Mononuclear cell (primary cell): ENCODE results near the gene CCNK. TPM values are rescaled to one million over a fixed set of nuclear protein-coding genes. Genes with fewer than 3 reads are reported as not detected.

Source experiments
- H3K27me3 ChIP-seq: 2 replicates; pipeline ENCODE4 v1.6.0; 2011; ENCODE audit warnings: low read length, control low read depth; ENCODE audit not compliant: insufficient read depth
- H3K4me1 ChIP-seq: 2 replicates; pipeline ENCODE4 v1.5.1; 2011; ENCODE audit warnings: mild to moderate bottlenecking, low read length, control low read depth; ENCODE audit not compliant: insufficient read depth
- H3K4me3 ChIP-seq: 2 replicates; pipeline ENCODE4 v1.5.1; 2011; ENCODE audit warnings: mild to moderate bottlenecking, low read length, moderate library complexity
- H3K9me3 ChIP-seq: 2 replicates; pipeline ENCODE4 v1.5.1; 2011; ENCODE audit warnings: low read depth, mild to moderate bottlenecking, control low read depth, low read length
- total RNA-seq: library from RNA; depleted of rRNA; stranded (reverse); fragments of >200 nt; gene quantifications from one replicate; pipeline ENCODE4 v1.2.3, GENCODE V29; 2012

The CCNK gene
- total RNA-seq, 1 donor = 131 TPM

DNA sequence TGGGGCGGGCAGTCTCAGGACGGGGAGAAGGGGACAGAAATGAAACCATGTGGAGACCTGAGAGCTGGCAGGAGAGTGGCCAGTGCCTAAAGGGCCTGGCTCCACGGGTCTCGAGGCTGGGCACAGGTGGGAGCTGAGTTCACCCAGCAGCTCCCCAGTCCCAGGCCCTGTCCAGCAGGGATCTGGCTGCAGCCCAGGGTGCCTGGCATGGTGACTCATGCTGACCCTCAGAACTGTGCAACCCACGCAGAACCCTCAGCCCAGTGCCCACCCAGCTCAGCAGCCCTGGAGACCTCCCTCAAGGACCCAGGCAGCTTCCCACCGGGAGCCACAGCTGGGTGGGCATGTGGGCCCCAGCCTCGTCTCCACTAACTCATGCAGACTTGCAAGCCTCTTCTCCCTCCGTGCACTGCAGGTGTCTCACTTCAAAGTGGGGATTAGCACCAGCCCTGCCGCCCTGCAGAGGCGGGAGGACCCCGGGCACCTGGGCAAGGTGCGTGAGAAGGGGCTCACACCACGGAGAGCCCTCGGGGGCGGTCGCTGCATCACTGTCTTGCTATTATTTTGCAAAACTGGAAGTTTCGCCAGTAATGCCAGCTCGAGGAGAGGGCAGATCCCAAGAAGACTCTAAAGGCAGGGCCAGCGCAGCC, 46.3 kb downstream of the CCNK start:
- peaks cover 12% of the 10 kb centered on the region for H3K4me1 ChIP-seq
- no peaks in the 10 kb centered on the region for H3K27me3 ChIP-seq
- H3K4me3 ChIP-seq = no peak overlapping the region
- H3K9me3 ChIP-seq = no peaks in the 10 kb centered on the region

DNA sequence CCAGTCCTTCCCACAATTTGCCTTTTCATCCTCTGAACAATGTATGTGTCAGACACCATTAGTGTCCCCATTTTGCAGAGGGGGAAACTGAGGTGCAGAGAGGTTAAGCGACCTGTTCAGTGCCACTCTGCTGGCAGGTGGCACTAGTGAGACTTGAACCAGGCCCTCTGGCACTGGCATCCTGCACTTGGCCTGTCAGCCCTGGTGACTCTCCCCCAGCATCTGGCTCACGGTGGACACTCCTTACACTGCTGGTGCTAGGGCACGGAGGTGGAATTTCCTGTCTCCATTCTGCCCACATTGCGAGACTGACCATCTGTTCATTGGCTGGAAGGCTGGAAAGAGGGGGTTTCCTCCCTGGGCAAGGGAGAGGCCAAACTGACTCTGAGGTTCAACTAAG, 48.7 kb downstream of the CCNK start:
- H3K4me1 ChIP-seq = peaks cover 8% of the 10 kb centered on the region
- no peak overlapping the region for H3K4me3 ChIP-seq
- no peaks in the 10 kb centered on the region for H3K27me3 ChIP-seq
- no peaks in the 10 kb centered on the region for H3K9me3 ChIP-seq

DNA sequence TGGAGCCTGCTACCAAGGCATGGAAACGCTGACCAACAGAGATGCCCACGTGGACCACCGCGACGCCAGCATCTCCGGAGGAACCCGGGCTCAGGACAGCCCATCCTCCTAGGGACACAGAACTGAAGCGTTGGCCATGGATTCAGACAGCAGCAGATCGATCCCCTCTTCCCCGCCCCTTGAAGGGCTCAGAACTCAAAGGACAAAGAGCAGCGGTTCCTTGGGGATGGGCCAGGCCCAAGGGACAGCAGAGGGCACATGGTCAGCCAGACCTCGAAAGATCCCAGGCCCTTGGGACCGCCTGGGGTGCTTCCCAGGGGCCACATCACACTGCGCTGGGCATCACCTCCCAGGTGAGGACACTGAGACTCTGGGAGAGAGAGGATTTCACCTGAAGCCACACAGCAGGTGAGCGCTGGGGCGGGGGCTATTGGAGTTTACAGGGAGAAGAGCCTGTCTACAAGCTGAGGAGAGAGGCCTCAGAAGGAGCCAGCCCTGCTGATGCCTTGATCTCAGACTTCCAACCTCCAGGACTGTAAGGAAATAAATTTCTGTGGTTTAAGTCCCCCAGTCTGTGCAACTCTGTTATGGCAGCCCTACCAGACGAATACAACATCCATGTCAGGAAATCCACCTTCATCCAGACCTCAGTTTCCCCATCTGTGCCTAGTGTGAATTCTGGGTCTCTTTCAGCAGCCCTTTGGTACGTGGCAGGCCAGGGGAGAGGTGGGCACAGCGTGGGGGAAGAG, 49.4 kb downstream of the CCNK start:
- Histone ChIP-seq H3K27me3 (no peaks in the 10 kb centered on the region), H3K4me3 (no peak overlapping the region), H3K4me1 (peaks cover 4% of the 10 kb centered on the region), H3K9me3 (no peaks in the 10 kb centered on the region)

DNA sequence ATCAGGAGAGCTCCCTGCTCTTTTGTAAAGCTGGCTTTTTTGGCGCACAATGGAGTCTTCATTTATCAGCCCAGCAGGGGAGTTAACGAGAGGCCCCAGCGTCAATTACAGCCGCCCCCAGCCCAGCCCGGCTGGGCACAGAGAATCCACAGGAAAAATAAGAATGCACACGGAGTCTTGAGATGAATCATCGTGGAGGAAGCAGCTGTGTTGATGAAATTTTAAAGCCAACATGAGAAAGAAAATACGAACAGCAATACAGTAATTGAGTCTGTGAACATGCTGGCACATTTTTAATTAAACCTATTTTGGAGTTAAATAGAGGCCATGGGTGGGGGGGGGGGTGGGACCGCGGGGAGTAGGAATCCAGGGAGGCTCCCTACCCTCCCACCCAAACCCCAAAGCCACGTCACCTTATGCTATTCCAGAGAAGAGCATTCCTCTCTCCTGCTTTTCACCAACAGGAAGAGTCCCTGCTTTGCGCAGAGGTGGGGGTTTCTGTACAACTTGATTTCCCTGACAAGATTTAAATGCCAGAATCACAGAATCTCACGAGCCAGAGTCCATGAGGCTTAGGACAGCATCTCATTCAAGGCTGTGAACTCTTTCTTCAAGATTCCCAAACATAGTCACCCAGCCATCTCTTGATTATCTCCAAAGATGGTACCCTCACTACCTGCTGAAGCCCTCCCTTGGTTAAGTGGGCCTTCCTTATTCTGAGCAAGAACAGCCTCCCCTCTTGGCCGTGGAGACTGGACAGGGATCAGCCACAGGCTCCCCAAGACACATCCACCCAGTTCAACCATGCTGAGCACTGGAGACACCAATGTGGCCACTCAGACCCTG, 50.3 kb downstream of the CCNK start:
- H3K27me3 ChIP-seq = no peaks in the 10 kb centered on the region
- H3K4me3 ChIP-seq = no peak overlapping the region
- H3K4me1 ChIP-seq = no peaks in the 10 kb centered on the region
- no peaks in the 10 kb centered on the region for H3K9me3 ChIP-seq

DNA sequence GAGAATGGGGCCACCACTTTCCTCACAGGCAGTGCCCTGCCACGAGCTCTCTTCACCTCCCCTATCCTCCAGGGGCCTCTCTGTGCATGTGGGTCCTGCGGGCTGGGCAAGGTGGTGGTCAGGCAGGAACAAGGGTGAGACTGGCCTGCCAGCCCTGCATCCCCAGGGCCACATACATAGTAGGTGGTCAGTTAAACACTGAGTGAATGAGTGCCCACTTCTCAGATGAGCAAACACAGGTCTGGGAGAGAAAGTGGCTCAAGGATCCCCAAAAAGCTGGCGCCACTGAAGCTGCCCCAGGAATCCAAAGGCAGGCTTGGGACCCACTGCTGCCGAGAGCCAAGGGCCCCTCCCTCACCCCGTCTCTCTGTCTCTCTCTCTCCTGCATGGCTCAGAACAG, 51.1 kb downstream of the CCNK start:
- Histone ChIP-seq H3K9me3 (no peaks in the 10 kb centered on the region), H3K4me1 (no peaks in the 10 kb centered on the region), H3K4me3 (no peak overlapping the region), H3K27me3 (no peaks in the 10 kb centered on the region)

DNA sequence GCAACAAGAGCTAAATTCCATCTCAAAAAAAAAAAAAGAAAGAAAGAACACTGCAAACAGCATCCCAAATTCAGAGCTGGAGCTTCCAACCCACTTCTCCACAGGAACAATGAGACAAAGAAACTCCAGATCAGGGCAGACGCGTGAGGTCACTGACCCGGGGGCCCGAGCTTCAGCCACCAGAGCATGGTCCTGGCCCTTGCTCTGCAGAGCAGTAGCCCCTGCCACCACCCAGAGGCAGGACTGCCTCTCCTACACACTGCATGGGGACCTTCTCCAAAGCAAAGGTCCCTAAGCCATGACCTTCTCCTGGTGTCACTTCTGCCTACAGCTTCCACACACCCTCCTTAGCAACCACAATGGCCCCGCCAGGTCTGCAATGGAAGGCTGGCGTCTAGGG, 53.1 kb downstream of the CCNK start:
- Histone ChIP-seq H3K9me3 (no peaks in the 10 kb centered on the region), H3K27me3 (no peaks in the 10 kb centered on the region), H3K4me1 (no peaks in the 10 kb centered on the region), H3K4me3 (no peak overlapping the region)

DNA sequence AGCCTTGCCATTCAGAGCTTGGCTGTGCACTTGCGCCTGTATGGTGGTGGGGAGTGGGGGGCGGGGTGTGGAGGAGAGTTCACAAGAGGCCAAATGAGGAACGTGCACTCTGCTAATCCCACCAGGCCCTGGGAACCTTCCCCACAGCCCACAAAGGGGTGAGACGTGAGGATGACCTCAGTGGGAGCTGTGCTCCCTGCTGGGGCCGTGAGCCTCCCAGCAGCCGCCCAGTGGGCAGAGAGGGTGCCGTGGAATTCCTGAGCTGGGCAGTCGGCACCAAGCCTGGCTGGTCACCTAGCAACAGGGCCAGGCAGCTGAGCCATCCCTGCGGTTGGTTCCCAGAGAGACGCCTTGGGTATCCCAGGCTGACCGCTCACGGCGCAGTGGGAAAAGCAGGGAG, 53.7 kb downstream of the CCNK start:
- Histone ChIP-seq H3K4me3 (no peak overlapping the region), H3K27me3 (no peaks in the 10 kb centered on the region), H3K9me3 (no peaks in the 10 kb centered on the region), H3K4me1 (no peaks in the 10 kb centered on the region)

DNA sequence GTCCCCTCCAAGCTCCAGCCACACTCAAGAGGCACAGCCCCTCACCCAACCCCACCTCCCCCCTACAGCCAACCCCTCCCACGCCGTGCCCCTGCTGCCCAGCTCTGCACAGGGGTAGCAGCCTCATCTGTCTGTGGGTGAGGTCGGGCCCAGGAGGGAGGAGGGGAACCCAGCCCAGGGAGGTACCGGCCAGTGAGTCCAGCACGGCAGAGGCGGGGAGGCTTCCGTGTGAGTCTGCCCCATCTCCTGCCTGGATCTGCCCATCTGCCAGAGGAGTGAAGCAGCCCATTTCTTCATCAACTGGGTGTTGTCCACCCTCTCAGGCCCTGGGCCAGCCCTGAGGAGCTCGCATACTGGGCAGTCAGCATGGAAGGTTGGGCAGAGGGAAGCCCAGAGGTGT, 54.2 kb downstream of the CCNK start:
- Histone ChIP-seq H3K27me3 (no peaks in the 10 kb centered on the region), H3K4me3 (no peak overlapping the region), H3K9me3 (no peaks in the 10 kb centered on the region), H3K4me1 (no peaks in the 10 kb centered on the region)

DNA sequence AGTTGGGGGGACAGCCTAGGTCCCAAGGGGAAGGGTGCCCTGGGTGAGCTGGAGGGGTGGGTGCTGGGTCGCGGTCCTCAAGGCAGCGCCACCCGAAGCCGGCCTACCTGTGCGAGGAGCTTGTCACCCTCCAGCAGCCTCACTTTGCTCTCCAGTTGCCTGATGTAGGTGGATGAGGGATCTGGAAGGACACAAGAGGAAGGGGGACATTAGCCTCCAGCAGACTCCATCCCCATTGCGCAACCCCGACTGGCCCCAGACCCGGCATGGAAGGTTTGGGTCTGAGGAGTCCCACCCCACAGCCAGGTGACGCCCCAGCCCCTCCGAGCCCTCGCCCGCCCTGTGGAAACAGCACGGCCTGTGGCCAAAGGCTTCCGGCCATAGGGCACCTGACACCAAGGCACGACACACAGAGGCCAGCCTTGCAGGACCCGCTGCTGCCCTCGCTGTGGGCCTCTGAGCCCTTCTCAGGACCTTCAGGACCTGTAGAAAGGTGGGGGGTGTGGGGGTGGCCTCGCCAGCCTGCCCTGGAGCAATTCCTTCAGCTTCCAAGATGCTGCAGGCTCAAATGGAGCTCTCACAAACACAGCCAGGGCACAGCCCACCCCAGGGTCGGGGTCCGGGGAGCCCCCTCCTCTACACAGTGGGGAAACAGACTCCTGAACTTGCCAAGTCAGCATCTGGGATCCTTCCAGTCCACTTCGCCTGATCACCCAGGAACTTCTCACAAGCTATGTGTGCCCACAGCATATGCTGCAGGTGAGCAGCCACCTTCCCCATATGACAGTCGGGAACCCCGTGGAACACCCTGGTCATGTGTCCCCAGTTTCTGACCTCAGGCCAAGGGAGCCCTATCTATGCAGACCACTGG, 54.9 kb downstream of the CCNK start:
- Histone ChIP-seq H3K9me3 (no peaks in the 10 kb centered on the region), H3K27me3 (no peaks in the 10 kb centered on the region), H3K4me3 (no peak overlapping the region), H3K4me1 (no peaks in the 10 kb centered on the region)

DNA sequence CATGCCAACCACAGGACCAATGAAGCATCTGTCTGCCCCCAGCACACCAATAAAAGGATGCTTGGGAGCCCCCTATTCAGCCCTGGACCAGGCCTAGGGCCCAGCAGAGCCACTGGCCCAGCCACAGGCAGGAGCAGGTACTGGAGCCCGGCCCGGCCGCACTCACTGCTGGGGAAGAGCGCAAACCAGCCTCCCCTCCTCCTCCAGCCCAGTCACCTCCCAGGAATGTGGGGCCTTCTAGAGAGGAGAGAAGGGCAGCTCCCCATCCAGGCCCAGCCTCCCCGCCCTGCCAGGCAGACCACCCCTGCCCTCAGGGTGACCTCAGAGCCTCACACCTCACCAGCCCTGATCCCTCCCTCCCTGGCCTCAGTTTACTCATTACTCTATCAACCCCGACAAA, 56.2 kb downstream of the CCNK start:
- Histone ChIP-seq H3K27me3 (no peaks in the 10 kb centered on the region), H3K9me3 (no peaks in the 10 kb centered on the region), H3K4me1 (no peaks in the 10 kb centered on the region), H3K4me3 (no peak overlapping the region)

DNA sequence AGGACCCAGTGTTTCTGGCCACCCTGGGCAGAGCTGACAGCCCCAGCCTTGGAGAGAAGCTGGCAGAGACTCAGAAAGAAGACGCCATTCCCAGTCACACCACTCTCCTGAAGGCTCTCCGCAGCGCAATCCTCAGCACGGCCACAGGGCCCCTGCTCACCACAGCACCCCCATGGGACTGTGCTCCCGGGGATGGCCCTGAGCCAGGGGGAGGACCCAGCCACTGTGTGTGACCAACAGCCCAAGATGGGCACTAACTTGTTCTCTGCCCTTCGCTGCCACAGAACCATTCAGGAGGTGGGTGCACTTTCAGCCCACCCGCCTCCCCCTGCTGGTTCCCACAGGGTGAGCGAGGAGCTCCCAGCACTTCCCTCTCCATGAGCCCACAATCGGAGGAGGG, 57.1 kb downstream of the CCNK start:
- no peaks in the 10 kb centered on the region for H3K27me3 ChIP-seq
- H3K4me3 ChIP-seq = no peak overlapping the region
- no peaks in the 10 kb centered on the region for H3K4me1 ChIP-seq
- no peaks in the 10 kb centered on the region for H3K9me3 ChIP-seq

DNA sequence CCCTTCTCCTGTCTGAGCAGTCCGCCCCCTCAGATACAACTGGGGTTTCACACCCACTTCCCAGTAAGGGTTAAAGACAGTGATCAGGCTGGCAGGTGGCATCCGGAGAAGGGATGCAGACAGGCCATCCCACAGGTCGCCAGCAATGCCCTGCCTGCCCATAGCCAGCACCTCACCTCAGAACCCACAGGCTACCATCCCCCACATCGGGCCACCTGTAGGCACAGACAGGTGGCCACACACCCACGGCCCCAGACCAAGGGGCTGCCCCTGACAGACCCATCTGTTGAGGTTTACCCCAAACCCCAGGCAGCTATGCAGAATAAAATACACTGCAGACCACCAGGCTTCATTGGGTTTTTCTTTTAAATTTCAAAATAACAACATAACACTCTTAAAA, 57.5 kb downstream of the CCNK start:
- H3K27me3 ChIP-seq = no peaks in the 10 kb centered on the region
- no peaks in the 10 kb centered on the region for H3K9me3 ChIP-seq
- no peaks in the 10 kb centered on the region for H3K4me1 ChIP-seq
- no peak overlapping the region for H3K4me3 ChIP-seq

DNA sequence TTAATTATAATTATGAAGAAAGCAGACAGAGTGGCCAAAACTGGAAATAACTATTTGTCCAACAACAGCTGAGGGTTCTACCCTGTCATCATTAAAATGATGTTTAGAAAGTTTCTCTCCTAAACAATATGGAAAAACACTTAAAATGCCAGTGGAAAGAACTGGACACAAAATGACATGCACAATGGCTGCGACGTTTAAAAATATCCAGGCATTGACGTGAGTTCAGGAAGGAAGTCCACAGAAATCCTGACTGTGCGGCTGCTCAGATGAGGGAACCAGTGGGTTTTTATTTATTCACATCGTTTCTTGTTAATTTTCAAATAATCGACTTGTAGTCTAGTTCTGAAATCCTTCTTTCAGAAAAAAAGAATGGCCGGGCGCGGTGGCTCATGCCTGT, 58.3 kb downstream of the CCNK start:
- Histone ChIP-seq H3K9me3 (no peaks in the 10 kb centered on the region), H3K4me3 (no peak overlapping the region), H3K27me3 (no peaks in the 10 kb centered on the region), H3K4me1 (no peaks in the 10 kb centered on the region)

DNA sequence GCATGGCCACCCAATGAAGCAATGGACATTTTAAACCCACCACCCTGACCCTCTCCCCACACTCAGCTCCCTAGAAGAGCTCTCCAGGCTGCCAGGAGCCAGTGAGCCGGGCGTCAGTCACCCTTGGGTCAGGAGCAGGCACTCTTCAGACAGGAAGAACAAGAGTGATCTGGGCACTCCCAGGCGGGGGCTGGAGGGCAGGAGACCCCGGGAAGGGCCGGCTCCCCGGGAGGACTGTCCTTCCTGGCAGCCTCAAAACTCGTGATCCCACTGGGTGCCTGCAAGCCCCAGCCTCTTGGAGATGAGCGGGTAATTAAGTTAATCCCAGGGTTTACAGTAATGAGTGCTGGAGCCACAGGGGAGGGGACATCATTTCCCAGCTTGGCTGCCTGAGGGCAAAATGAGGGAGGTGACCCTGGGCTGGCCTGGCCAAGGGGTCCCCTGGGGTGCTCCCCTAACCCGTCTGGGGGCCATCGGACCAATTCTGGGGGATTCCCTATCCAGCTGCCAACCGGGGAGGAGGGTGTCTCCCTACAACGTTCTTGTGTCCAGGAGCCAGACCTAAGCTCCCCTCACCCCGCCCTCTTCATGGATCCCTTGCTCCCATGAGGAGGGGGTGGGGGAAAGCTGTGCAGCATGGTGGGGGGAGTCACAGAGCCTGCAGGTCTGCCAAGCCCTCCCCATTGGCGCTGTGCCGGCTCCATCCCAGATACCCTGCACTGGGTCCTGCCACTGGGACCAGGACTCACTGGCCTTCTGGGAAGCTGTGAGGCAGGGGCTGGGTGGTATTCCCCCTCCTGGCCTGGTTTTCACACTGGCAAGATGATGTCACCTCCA, 59.2 kb downstream of the CCNK start:
- H3K4me3 ChIP-seq = no peak overlapping the region
- no peaks in the 10 kb centered on the region for H3K4me1 ChIP-seq

More for the DNA sequence above, 59.2 kb downstream of the CCNK start:
- H3K9me3 ChIP-seq = no peaks in the 10 kb centered on the region
- no peaks in the 10 kb centered on the region for H3K27me3 ChIP-seq
